HEK293 (cell line): Measurements from ENCODE around the gene DUSP23.

Source experiments
- CTCF ChIP-seq: fragments of 450-650 bp; formaldehyde crosslinking; IDR thresholded peaks from 2 replicates; pipeline ENCODE4 v1.5.1; 2016; ENCODE audit warnings: missing biosample characterization, missing genetic modification characterization
- REPIN1 ChIP-seq: fragments of 450-650 bp; formaldehyde crosslinking; IDR thresholded peaks from 2 replicates; pipeline ENCODE4 v1.5.1; 2017; ENCODE audit warnings: missing biosample characterization, missing genetic modification characterization, low read depth
- REST ChIP-seq: fragments of 450-650 bp; formaldehyde crosslinking; IDR thresholded peaks from 2 replicates; pipeline ENCODE4 v1.5.1; 2016; ENCODE audit warnings: missing biosample characterization, missing genetic modification characterization
- TSHZ1 ChIP-seq: fragments of 450-650 bp; formaldehyde crosslinking; IDR thresholded peaks from 2 replicates; pipeline ENCODE4 v1.5.1; 2016; ENCODE audit warnings: missing biosample characterization, missing genetic modification characterization, borderline replicate concordance
- ZNF426 ChIP-seq: fragments of 450-650 bp; formaldehyde crosslinking; IDR thresholded peaks from 2 replicates; pipeline ENCODE4 v1.5.1; 2017; ENCODE audit warnings: missing biosample characterization, missing genetic modification characterization, mild to moderate bottlenecking, inconsistent platforms, moderate library complexity

GRCh38 chr1:159828581-159829272 lies 48.0 kb downstream of the DUSP23 start:
- TF ChIP-seq REST (tag by site-specific recombination) (no peak), TSHZ1 (tag by site-specific recombination) (no peak), REPIN1 (tag by site-specific recombination) (no peak), CTCF (tag by site-specific recombination) (no peak), ZNF426 (tag by site-specific recombination) (no peak)
